ENCODE results near the gene CISD1. TPM values are rescaled to one million over a fixed set of nuclear protein-coding genes. Genes with fewer than 3 reads are reported as not detected.

CISD1 gene
- total RNA-seq, 1 experiment from 2014 or later: 46.6 TPM

GRCh38 chr10:58266826-58267712, 1.9 kb upstream of the CISD1 start (continued):
- TF ChIP-seq, protein P1, sequence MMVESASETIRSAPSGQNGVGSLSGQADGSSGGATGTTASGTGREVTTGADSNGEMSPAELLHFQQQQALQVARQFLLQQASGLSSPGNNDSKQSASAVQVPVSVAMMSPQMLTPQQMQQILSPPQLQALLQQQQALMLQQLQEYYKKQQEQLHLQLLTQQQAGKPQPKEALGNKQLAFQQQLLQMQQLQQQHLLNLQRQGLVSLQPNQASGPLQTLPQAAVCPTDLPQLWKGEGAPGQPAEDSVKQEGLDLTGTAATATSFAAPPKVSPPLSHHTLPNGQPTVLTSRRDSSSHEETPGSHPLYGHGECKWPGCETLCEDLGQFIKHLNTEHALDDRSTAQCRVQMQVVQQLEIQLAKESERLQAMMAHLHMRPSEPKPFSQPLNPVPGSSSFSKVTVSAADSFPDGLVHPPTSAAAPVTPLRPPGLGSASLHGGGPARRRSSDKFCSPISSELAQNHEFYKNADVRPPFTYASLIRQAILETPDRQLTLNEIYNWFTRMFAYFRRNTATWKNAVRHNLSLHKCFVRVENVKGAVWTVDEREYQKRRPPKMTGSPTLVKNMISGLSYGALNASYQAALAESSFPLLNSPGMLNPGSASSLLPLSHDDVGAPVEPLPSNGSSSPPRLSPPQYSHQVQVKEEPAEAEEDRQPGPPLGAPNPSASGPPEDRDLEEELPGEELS (CRISPR knock-in tag; IDR thresholded peaks at IDR 0.05): 0 out of 2 replicates have a peak, but pooled peaks have one; percentile 30
- TF ChIP-seq SMAD4 (CRISPR knock-in tag; IDR thresholded peaks at IDR 0.05) (no peak), ATF6 (CRISPR knock-in tag; IDR thresholded peaks at IDR 0.05) (no peak), AFF4 (CRISPR knock-in tag; IDR thresholded peaks at IDR 0.05; ENCODE audit: borderline replicate concordance) (0 out of 2 replicates have a peak, but pooled peaks have one; percentile 24), CDX4 (CRISPR knock-in tag; IDR thresholded peaks at IDR 0.05; ENCODE audit: borderline replicate concordance) (no peak), GRHL2 (CRISPR knock-in tag; IDR thresholded peaks at IDR 0.05; ENCODE audit: insufficient replicate concordance, severe bottlenecking) (no peak), NR1H2 (CRISPR knock-in tag; IDR thresholded peaks at IDR 0.05) (no peak), ESRRA (CRISPR knock-in tag; IDR thresholded peaks at IDR 0.05; ENCODE audit: borderline replicate concordance) (no peak), FOXP1 (CRISPR knock-in tag; IDR thresholded peaks at IDR 0.05; ENCODE audit: borderline replicate concordance) (no peak), HMGA2 (CRISPR knock-in tag; IDR thresholded peaks at IDR 0.05) (no peak), ZNF671 (CRISPR knock-in tag; IDR thresholded peaks at IDR 0.05) (no peak), E2F4 (CRISPR knock-in tag; IDR thresholded peaks at IDR 0.05; ENCODE audit: borderline replicate concordance, low read depth) (no peak), ZNF281 (CRISPR knock-in tag; IDR thresholded peaks at IDR 0.05) (no peak), ZNF423 (CRISPR knock-in tag; IDR thresholded peaks at IDR 0.05) (0 out of 2 replicates have a peak, but pooled peaks have one; percentile 23), NR3C1 (CRISPR knock-in tag; conservative IDR thresholded peaks at IDR 0.05; ENCODE audit: low read depth) (no peak), E2F5 (CRISPR knock-in tag; IDR thresholded peaks at IDR 0.05) (no peak)
- TF ChIP-seq, protein P2, sequence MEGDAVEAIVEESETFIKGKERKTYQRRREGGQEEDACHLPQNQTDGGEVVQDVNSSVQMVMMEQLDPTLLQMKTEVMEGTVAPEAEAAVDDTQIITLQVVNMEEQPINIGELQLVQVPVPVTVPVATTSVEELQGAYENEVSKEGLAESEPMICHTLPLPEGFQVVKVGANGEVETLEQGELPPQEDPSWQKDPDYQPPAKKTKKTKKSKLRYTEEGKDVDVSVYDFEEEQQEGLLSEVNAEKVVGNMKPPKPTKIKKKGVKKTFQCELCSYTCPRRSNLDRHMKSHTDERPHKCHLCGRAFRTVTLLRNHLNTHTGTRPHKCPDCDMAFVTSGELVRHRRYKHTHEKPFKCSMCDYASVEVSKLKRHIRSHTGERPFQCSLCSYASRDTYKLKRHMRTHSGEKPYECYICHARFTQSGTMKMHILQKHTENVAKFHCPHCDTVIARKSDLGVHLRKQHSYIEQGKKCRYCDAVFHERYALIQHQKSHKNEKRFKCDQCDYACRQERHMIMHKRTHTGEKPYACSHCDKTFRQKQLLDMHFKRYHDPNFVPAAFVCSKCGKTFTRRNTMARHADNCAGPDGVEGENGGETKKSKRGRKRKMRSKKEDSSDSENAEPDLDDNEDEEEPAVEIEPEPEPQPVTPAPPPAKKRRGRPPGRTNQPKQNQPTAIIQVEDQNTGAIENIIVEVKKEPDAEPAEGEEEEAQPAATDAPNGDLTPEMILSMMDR (IDR thresholded peaks at IDR 0.05): no peak
- TF ChIP-seq, protein P3, sequence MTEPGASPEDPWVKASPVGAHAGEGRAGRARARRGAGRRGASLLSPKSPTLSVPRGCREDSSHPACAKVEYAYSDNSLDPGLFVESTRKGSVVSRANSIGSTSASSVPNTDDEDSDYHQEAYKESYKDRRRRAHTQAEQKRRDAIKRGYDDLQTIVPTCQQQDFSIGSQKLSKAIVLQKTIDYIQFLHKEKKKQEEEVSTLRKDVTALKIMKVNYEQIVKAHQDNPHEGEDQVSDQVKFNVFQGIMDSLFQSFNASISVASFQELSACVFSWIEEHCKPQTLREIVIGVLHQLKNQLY (CRISPR knock-in tag; IDR thresholded peaks at IDR 0.05): no peak
- TF ChIP-seq, protein P4, sequence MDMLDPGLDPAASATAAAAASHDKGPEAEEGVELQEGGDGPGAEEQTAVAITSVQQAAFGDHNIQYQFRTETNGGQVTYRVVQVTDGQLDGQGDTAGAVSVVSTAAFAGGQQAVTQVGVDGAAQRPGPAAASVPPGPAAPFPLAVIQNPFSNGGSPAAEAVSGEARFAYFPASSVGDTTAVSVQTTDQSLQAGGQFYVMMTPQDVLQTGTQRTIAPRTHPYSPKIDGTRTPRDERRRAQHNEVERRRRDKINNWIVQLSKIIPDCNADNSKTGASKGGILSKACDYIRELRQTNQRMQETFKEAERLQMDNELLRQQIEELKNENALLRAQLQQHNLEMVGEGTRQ (CRISPR knock-in tag; IDR thresholded peaks at IDR 0.05): no peak

Measured in WTC11 (cell line).